ENCODE results near the gene NUF2. TPM values are rescaled to one million over a fixed set of nuclear protein-coding genes. Genes with fewer than 3 reads are reported as not detected.
"Not testable (repeated sequence)": the region's sequence is repeated elsewhere in the genome, so short reads cannot be mapped to it uniquely, and the experiment has no call there.

NUF2 gene
- total RNA-seq, 4 donors from 2014 or later, result 0.44 to 2.2 TPM; not detected in 2

- intact Hi-C loops (cut with DNase I), result no loop called here
- H3K27me3 ChIP-seq, result no peaks in the 10 kb centered on the region
- no peak for TF ChIP-seq CTCF (IDR thresholded peaks at IDR 0.05)
- TF ChIP-seq POLR2A (IDR thresholded peaks at IDR 0.05), result no peak
- DNase-seq, result no peak
- no peaks in the 10 kb centered on the region for H3K9me3 ChIP-seq
- no peak overlapping the region for H3K27ac ChIP-seq
- 93 to 95% methylated on average over 1 of the region's 1 CpG for WGBS, 2 donors
- H3K36me3 ChIP-seq, result no peaks in the 10 kb centered on the region
- H3K4me1 ChIP-seq, result no peaks in the 10 kb centered on the region
- no peak overlapping the region for H3K4me3 ChIP-seq (replicated peaks in 1 of 3)
Observed at GRCh38 chr1:163335216-163335615, 13.5 kb downstream of the NUF2 start.

GRCh38 chr1:163337631-163338030 lies 15.9 kb downstream of the NUF2 start:
- no peak overlapping the region for H3K4me3 ChIP-seq (replicated peaks in 1 of 3)
- no peak for DNase-seq
- no peaks in the 10 kb centered on the region for H3K27me3 ChIP-seq
- H3K27ac ChIP-seq, result no peak overlapping the region
- no peaks in the 10 kb centered on the region for H3K4me1 ChIP-seq
- intact Hi-C loops (cut with DNase I), result no loop called here
- no peak for TF ChIP-seq POLR2A (IDR thresholded peaks at IDR 0.05)
- no peak for TF ChIP-seq CTCF (IDR thresholded peaks at IDR 0.05)
- no peaks in the 10 kb centered on the region for H3K9me3 ChIP-seq
- WGBS, 2 donors, result 93 to 98% methylated on average over 1 of the region's 1 CpG
- H3K36me3 ChIP-seq, result no peaks in the 10 kb centered on the region

DNA sequence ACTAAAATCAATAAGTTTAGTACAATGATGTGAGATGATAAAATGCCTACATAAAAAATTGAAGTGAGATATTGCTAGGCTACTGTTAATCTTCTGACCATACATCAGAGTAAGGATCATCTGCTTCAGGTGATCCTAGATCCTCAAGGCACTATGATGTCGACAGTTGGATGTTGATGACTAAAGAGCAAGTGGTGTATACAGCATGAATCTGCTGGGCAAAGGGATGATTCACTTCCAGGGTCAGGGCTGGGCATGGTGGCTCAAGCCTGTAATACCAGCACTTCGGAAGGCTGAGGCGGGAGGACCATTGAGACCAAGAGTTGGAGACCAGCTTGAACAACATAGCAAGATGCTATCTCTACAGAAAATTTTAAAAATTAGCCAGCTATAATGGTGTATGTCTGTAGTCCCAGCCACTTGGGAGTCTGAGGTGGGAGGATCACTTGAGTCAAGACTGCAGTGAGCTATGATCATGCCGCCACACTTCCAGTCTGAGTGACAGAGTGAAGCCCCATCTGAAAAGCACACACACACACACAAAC lies 24.6 kb downstream of the NUF2 start:
- TF ChIP-seq CTCF (IDR thresholded peaks at IDR 0.05) (no peak), POLR2A (IDR thresholded peaks at IDR 0.05) (no peak)
- no peak for DNase-seq
- intact Hi-C loops (cut with DNase I), result no loop called here
- Histone ChIP-seq H3K9me3 (no peaks in the 10 kb centered on the region), H3K36me3 (no peaks in the 10 kb centered on the region), H3K27ac (no peak overlapping the region), H3K4me1 (no peaks in the 10 kb centered on the region), H3K27me3 (no peaks in the 10 kb centered on the region), H3K4me3 (replicated peaks in 1 of 3) (no peak overlapping the region)
- WGBS, 2 donors, result 82 to 99% methylated on average over 4 of the region's 4 CpGs

- Histone ChIP-seq H3K36me3 (no peaks in the 10 kb centered on the region), H3K4me1 (no peaks in the 10 kb centered on the region), H3K9me3 (no peaks in the 10 kb centered on the region), H3K27me3 (no peaks in the 10 kb centered on the region), H3K4me3 (replicated peaks in 1 of 3) (no peak overlapping the region), H3K27ac (no peak overlapping the region)
- intact Hi-C loops (cut with DNase I), result no loop called here
- DNase-seq, result no peak
- WGBS, 2 donors, result 97 to 99% methylated on average over 2 of the region's 2 CpGs
- TF ChIP-seq POLR2A (IDR thresholded peaks at IDR 0.05) (no peak), CTCF (IDR thresholded peaks at IDR 0.05) (no peak)
Observed at GRCh38 chr1:163347106-163347505, 25.4 kb downstream of the NUF2 start.

GRCh38 chr1:163351912-163352311 lies 30.2 kb downstream of the NUF2 start:
- DNase-seq, result no peak
- WGBS, 2 donors, result 95 to 97% methylated on average over 2 of the region's 2 CpGs
- H3K4me3 ChIP-seq (replicated peaks in 1 of 3), result no peak overlapping the region
- no peak for TF ChIP-seq POLR2A (IDR thresholded peaks at IDR 0.05)
- no peaks in the 10 kb centered on the region for H3K9me3 ChIP-seq
- H3K27me3 ChIP-seq, result no peaks in the 10 kb centered on the region
- no peaks in the 10 kb centered on the region for H3K36me3 ChIP-seq
- no peaks in the 10 kb centered on the region for H3K4me1 ChIP-seq
- intact Hi-C loops (cut with DNase I), result no loop called here
- H3K27ac ChIP-seq, result no peak overlapping the region

DNA sequence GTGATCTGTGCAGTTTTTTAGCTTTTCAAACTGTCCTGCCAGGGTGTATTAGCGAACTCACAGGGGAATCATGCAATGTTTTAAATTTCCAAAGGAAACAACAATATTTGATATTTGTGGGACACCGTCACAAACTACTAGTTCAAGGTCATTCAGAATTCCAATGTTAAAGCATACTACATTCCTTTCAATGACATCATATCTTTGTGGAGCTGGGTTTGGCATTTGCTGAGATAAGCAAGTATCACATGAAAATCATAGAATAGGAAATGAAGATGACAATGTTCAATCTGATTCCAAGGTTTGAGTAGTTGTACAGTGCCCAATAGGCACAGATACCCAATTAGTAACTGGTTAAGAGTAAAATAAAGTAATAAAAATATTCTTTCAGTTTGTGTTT lies 35.6 kb downstream of the NUF2 start:
- Histone ChIP-seq H3K4me3 (replicated peaks in 1 of 3) (no peak overlapping the region), H3K27ac (no peak overlapping the region), H3K4me1 (no peaks in the 10 kb centered on the region), H3K27me3 (no peaks in the 10 kb centered on the region), H3K9me3 (no peaks in the 10 kb centered on the region), H3K36me3 (no peaks in the 10 kb centered on the region)
- DNase-seq, result no peak
- intact Hi-C loops (cut with DNase I), result no loop called here
- no peak for TF ChIP-seq CTCF (IDR thresholded peaks at IDR 0.05)
- no peak for TF ChIP-seq POLR2A (IDR thresholded peaks at IDR 0.05)
- WGBS, 2 donors, result 85 to 89% methylated on average over 2 of the region's 2 CpGs

GRCh38 chr1:163358172-163358571 lies 36.4 kb downstream of the NUF2 start:
- H3K36me3 ChIP-seq; H3K4me1 ChIP-seq; H3K9me3 ChIP-seq; H3K27ac ChIP-seq; DNase-seq; intact Hi-C loops (cut with DNase I); H3K27me3 ChIP-seq; H3K4me3 ChIP-seq (replicated peaks in 1 of 3): not testable (repeated sequence)
- WGBS, 2 donors, result 94 to 96% methylated on average over 11 of the region's 11 CpGs
